C4-2B (cell line): ENCODE results near the gene DEF6.

ENCODE experiments used
- ZFX ChIP-seq: fragments of 450-650 bp; IDR thresholded peaks from 2 replicates; pipeline ENCODE4 v1.6.1; 2017
- TF ChIP-seq, protein P1 (sequence below): fragments of 450-650 bp; conservative IDR thresholded peaks from 2 replicates; pipeline ENCODE4 v1.5.1; 2017; ENCODE audit warnings: mild to moderate bottlenecking

DNA sequence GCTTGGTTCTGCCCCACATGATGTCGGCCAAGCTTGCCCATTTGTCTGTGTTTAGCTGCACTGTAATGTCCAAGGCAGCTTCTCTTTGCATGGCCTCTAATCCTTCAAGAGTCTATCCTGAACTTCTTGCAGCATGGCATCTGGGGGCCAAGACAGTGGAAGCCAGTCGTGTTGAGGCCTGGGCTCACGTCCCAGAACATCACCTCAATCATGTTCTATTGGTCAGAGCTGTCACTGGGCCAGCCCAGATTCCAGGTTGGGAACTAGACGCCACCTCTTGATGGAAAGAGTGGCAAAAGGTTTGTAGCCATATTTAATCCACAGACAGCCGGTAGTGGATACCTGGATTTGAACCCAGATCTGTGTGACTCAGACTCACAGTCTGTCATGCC is 70.0 kb downstream of the DEF6 start:
- TF ChIP-seq, protein P1, sequence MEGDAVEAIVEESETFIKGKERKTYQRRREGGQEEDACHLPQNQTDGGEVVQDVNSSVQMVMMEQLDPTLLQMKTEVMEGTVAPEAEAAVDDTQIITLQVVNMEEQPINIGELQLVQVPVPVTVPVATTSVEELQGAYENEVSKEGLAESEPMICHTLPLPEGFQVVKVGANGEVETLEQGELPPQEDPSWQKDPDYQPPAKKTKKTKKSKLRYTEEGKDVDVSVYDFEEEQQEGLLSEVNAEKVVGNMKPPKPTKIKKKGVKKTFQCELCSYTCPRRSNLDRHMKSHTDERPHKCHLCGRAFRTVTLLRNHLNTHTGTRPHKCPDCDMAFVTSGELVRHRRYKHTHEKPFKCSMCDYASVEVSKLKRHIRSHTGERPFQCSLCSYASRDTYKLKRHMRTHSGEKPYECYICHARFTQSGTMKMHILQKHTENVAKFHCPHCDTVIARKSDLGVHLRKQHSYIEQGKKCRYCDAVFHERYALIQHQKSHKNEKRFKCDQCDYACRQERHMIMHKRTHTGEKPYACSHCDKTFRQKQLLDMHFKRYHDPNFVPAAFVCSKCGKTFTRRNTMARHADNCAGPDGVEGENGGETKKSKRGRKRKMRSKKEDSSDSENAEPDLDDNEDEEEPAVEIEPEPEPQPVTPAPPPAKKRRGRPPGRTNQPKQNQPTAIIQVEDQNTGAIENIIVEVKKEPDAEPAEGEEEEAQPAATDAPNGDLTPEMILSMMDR = no peak
- TF ChIP-seq ZFX = no peak
